H1 (cell line): ENCODE data around the gene TUBA8. TPM values are rescaled to one million over a fixed set of nuclear protein-coding genes. Genes with fewer than 3 reads are reported as not detected.

Source experiments
- CTCF ChIA-PET: fragments of 300-600 bp; sonication (Branson Sonifier 250); formaldehyde crosslinking; loops from one replicate; lab custom pipeline; 2021; ENCODE audit not compliant: partially characterized antibody; lab: Charles Lee
- POLR2A ChIA-PET: fragments of 300-600 bp; sonication (Branson Sonifier 250); formaldehyde crosslinking; loops from one replicate; lab custom pipeline; 2021; ENCODE audit warnings: inconsistent platforms; ENCODE audit not compliant: partially characterized antibody; lab: Charles Lee
- DNase-seq, 2 experiments: peaks; one replicate each; pipeline versions ENCODE4 v3.0.0 to v3.0.0-alpha.2; 2010 to 2022; ENCODE audit warnings: low spot score in 2 of 2, low read depth in 1 of 2, mixed read lengths in 1 of 2
- FAIRE-seq: peaks from 2 replicates; lab custom pipeline; 2011; peaks lifted over from hg19 to GRCh38; lab: Jason Lieb, UNC
- H2AFZ ChIP-seq: 2 replicates; pipeline ENCODE4 v1.8.1; 2012; ENCODE audit warnings: low read length, inconsistent platforms
- H2AK5ac ChIP-seq: 2 replicates; pipeline ENCODE4 v1.6.1; 2013; ENCODE audit warnings: low read depth, low read length
- H2BK120ac ChIP-seq: replicated peaks from 2 replicates; pipeline ENCODE3; 2013; ENCODE audit warnings: low read depth, low read length, inconsistent platforms
- H2BK12ac ChIP-seq: 2 replicates; pipeline ENCODE4 v1.6.1; 2013; ENCODE audit warnings: low read depth, low read length
- H2BK15ac ChIP-seq: 2 replicates; pipeline ENCODE4 v1.6.1; 2013; ENCODE audit warnings: low read length
- H2BK20ac ChIP-seq: 2 replicates; pipeline ENCODE4 v1.6.1; 2013; ENCODE audit warnings: low read length
- H2BK5ac ChIP-seq: 2 replicates; pipeline ENCODE4 v1.6.1; 2013; ENCODE audit warnings: low read depth, low read length
- H3K14ac ChIP-seq: 2 replicates; pipeline ENCODE4 v1.6.1; 2013; ENCODE audit warnings: inconsistent platforms; ENCODE audit not compliant: insufficient read length
- H3K18ac ChIP-seq: 2 replicates; pipeline ENCODE4 v1.6.1; 2013; ENCODE audit warnings: low read length; ENCODE audit errors: extremely low read depth
- H3K23ac ChIP-seq: 2 replicates; pipeline ENCODE4 v1.6.1; 2013; ENCODE audit warnings: inconsistent platforms; ENCODE audit not compliant: insufficient read length
- H3K23me2 ChIP-seq: 2 replicates; pipeline ENCODE4 v1.6.1; 2013; ENCODE audit warnings: low read depth, low read length
- H3K27ac ChIP-seq: 2 replicates; pipeline ENCODE4 v1.6.1; 2011; ENCODE audit warnings: low read depth, low read length, inconsistent platforms
- H3K27me3 ChIP-seq, 4 experiments: replicated peaks in 1 of 4; 1 replicate in 1 of 4; 2 replicates in 3 of 4; pipeline versions ENCODE4 v1.6.1 to v1.8.1; 2011 to 2013; ENCODE audit warnings: low read length in 3 of 4, mild to moderate bottlenecking in 3 of 4, inconsistent platforms in 2 of 4, mixed read lengths in 2 of 4, moderate library complexity in 1 of 4; ENCODE audit not compliant: control insufficient read depth in 3 of 4, insufficient read depth in 3 of 4; ENCODE audit errors: extremely low read depth in 1 of 4
- H3K36me3 ChIP-seq, 4 experiments: 2 replicates each; pipeline versions ENCODE4 v1.6.1 to v1.8.1; 2011 to 2013; ENCODE audit warnings: mild to moderate bottlenecking in 4 of 4, low read length in 3 of 4, moderate library complexity in 2 of 4, control low read depth in 1 of 4, inconsistent platforms in 1 of 4; ENCODE audit not compliant: insufficient read depth in 4 of 4, control insufficient read depth in 2 of 4
- H3K4ac ChIP-seq: replicated peaks from 2 replicates; pipeline ENCODE3; 2013; ENCODE audit warnings: low read length, low read depth, mixed read lengths, inconsistent platforms; ENCODE audit not compliant: insufficient read length
- H3K4me1 ChIP-seq, 4 experiments: replicated peaks in 1 of 4; 1 replicate in 1 of 4; 2 replicates in 3 of 4; pipeline versions ENCODE4 v1.6.1 to v1.8.1; 2011 to 2013; ENCODE audit warnings: low read length in 3 of 4, inconsistent platforms in 2 of 4, mixed read lengths in 1 of 4; ENCODE audit not compliant: insufficient read depth in 4 of 4, control insufficient read depth in 3 of 4
- H3K4me2 ChIP-seq, 2 experiments: 2 replicates each; pipeline versions ENCODE4 v1.6.1 to v1.8.1; 2011 to 2013; ENCODE audit warnings: low read depth in 2 of 2, low read length in 2 of 2, control low read depth in 1 of 2, inconsistent platforms in 1 of 2, mild to moderate bottlenecking in 1 of 2; ENCODE audit not compliant: insufficient read depth in 1 of 2
- H3K4me3 ChIP-seq, 4 experiments: fragments of 200-600, 300-600 bp in 1 of 4; sonication (generic), shearing (Covaris generic), sonication (Bioruptor Twin) in 1 of 4; 2 replicates each; pipeline versions ENCODE4 v1.5.1 to v1.8.1; 2011 to 2016; ENCODE audit warnings: low read length in 4 of 4, low read depth in 3 of 4, control low read depth in 2 of 4, inconsistent platforms in 2 of 4, mild to moderate bottlenecking in 2 of 4, mixed read lengths in 1 of 4, moderate library complexity in 1 of 4; ENCODE audit not compliant: insufficient read depth in 2 of 4; ENCODE audit errors: extremely low read depth in 1 of 4
- H3K56ac ChIP-seq: replicated peaks from 2 replicates; pipeline ENCODE3; 2013; ENCODE audit warnings: low read depth, mild to moderate bottlenecking, mixed read lengths, low read length, inconsistent platforms; ENCODE audit not compliant: insufficient read length
- H3K79me1 ChIP-seq: 2 replicates; pipeline ENCODE4 v1.6.1; 2013; ENCODE audit warnings: low read depth, low read length, control low read depth
- H3K79me2 ChIP-seq, 2 experiments: 2 replicates each; pipeline versions ENCODE4 v1.6.1 to v1.8.1; 2012 to 2013; ENCODE audit warnings: low read length in 2 of 2, mild to moderate bottlenecking in 2 of 2, inconsistent platforms in 1 of 2; ENCODE audit not compliant: insufficient read depth in 2 of 2, control insufficient read depth in 1 of 2
- H3K9ac ChIP-seq, 4 experiments: replicated peaks in 1 of 4; 1 replicate in 1 of 4; 2 replicates in 3 of 4; pipeline versions ENCODE4 v1.6.1 to v1.8.1; 2011 to 2013; ENCODE audit warnings: low read depth in 3 of 4, low read length in 3 of 4, control low read depth in 2 of 4, mild to moderate bottlenecking in 2 of 4, moderate library complexity in 2 of 4, inconsistent platforms in 1 of 4; ENCODE audit errors: extremely low read depth in 1 of 4
- H3K9me3 ChIP-seq, 2 experiments: 2 replicates each; pipeline versions ENCODE4 v1.6.1 to v1.8.1; 2012 to 2013; ENCODE audit warnings: mild to moderate bottlenecking in 2 of 2, moderate library complexity in 2 of 2, control low read depth in 1 of 2, inconsistent platforms in 1 of 2, low read depth in 1 of 2, low read length in 1 of 2, mixed read lengths in 1 of 2; ENCODE audit not compliant: insufficient read depth in 2 of 2
- H4K20me1 ChIP-seq, 2 experiments: replicated peaks in 1 of 2; 2 replicates each; pipeline versions ENCODE3 to v1.8.1; 2011 to 2013; ENCODE audit warnings: inconsistent platforms in 2 of 2, low read length in 2 of 2, mild to moderate bottlenecking in 1 of 2; ENCODE audit not compliant: insufficient read depth in 2 of 2, control insufficient read depth in 1 of 2
- H4K5ac ChIP-seq: 2 replicates; pipeline ENCODE4 v1.6.1; 2013; ENCODE audit warnings: low read length, low read depth, mixed read lengths, inconsistent platforms; ENCODE audit not compliant: insufficient read length
- H4K8ac ChIP-seq: 2 replicates; pipeline ENCODE4 v1.8.0; 2013; ENCODE audit warnings: mild to moderate bottlenecking, moderate library complexity, low read length, inconsistent platforms; ENCODE audit not compliant: insufficient read depth; ENCODE audit errors: extremely low read depth
- H4K91ac ChIP-seq: replicated peaks from 2 replicates; pipeline ENCODE3; 2013; ENCODE audit warnings: low read length, mixed read lengths, inconsistent platforms; ENCODE audit not compliant: insufficient read length
- HDAC6 ChIP-seq: IDR thresholded peaks from one replicate; pipeline ENCODE4 v1.7.1; 2012; ENCODE audit warnings: low read depth, mild to moderate bottlenecking, inconsistent platforms, low read length, moderate library complexity
- NANOG ChIP-seq: IDR thresholded peaks from 2 replicates; pipeline ENCODE4 v1.6.1; 2011; ENCODE audit warnings: low read length, low read depth, mild to moderate bottlenecking, inconsistent platforms; ENCODE audit not compliant: insufficient read depth, poor library complexity, severe bottlenecking
- SUZ12 ChIP-seq: fragments of 200-600 bp; sonication (generic); IDR thresholded peaks from 2 replicates; pipeline ENCODE4 v1.6.1; 2012; ENCODE audit warnings: mild to moderate bottlenecking, inconsistent platforms, low read length, moderate library complexity, mixed read lengths
- USF2 ChIP-seq: IDR thresholded peaks from 2 replicates; pipeline ENCODE4 v1.6.1; 2011; ENCODE audit warnings: low read length, improper control_type of control experiment
- WGBS, 2 experiments: shearing (Covaris generic) in 1 of 2; methylation state at CpG; one replicate each; pipeline versions ENCODE4 v1.1.6 to v1.1.7; 2013 to 2015; ENCODE audit warnings: low lambda C conversion rate in 2 of 2, mixed read lengths in 2 of 2, inconsistent platforms in 1 of 2, low coverage in 1 of 2, missing lambda C conversion rate in 1 of 2; ENCODE audit not compliant: insufficient replicate concordance in 2 of 2, insufficient coverage in 1 of 2, insufficient read length in 1 of 2; ENCODE audit errors: extremely low coverage in 1 of 2, missing lambda C conversion rate in 1 of 2; 5-methylcytosine and 5-hydroxymethylcytosine counted together
- polyA plus RNA-seq, 7 experiments: library from polyadenylated mRNA; depleted of rRNA in 3 of 7; stranded (reverse) in 5 of 7; unstranded in 2 of 7; fragments of >200 nt in 5 of 7; fragments of 200-250 nt in 2 of 7; gene quantifications; 1 replicate in 5 of 7; 2 replicates in 1 of 7; 4 replicates in 1 of 7; pipeline versions ENCODE4 v1.2.1 to v1.2.3, GENCODE V29; 2011 to 2013; ENCODE audit warnings: missing spikeins in 2 of 7, mixed read lengths in 2 of 7
- total RNA-seq: library from RNA; stranded (reverse); fragmentation: NEBNext Ultra II Directional; extraction: Animal tissue kit (Norgen Biotek cat#: 25700); gene quantifications from 2 replicates; pipeline ENCODE4 v1.2.1, GENCODE V29; 2021

Gene TUBA8
- total and polyA plus RNA-seq, 2 of the 8 experiments (the other 6 are each of a cell fraction or from before 2014, with no cell fraction given), result 1.0 to 4.0 TPM

GRCh38 chr22:18146389-18146753, 35.8 kb downstream of the TUBA8 start:
- Histone ChIP-seq H2BK5ac (no peak overlapping the region), H3K4me2 (no peak overlapping the region)
- 94% methylated on average over 3 of the region's 3 CpGs; no CpG with 5 or more reads in 1 of the 2 experiments for WGBS, 2 experiments

More at GRCh38 chr22:18146389-18146753, 35.8 kb downstream of the TUBA8 start:
- ChIA-PET CTCF (interaction anchor here (1.0 to 1.7 kb wide), 2 partner anchors 11 to 35 kb away, joined by 3 to 7 read pairs; no protein-coding TSS in a partner anchor), POLR2A (no interaction called here)
- Histone ChIP-seq H3K23me2 (peaks cover 4% of the 10 kb centered on the region; the same call in 1 of the 2 replicates), H3K56ac (no peak overlapping the region), H2BK15ac (no peak overlapping the region), H3K23ac (no peak overlapping the region), H4K8ac (no peak overlapping the region), H3K9ac (no peak overlapping the region), H3K14ac (no peak overlapping the region), H2AK5ac (no peak overlapping the region), H2BK12ac (no peak overlapping the region), H3K4me1 (no peaks in the 10 kb centered on the region), H3K4ac (no peak overlapping the region), H3K18ac (no peak overlapping the region), H3K4me3 (no peak overlapping the region), H3K27me3 (peaks cover 0 to 4% (median 0%) of the 10 kb centered on the region in 4 experiments; a peak in 2 of 7 replicates), H2BK20ac (no peak overlapping the region), H3K79me2 (no peaks in the 10 kb centered on the region), H3K79me1 (no peaks in the 10 kb centered on the region), H2AFZ (no peak overlapping the region), H3K9me3 (no peaks in the 10 kb centered on the region), H3K27ac (no peak overlapping the region), H4K91ac (no peak overlapping the region), H2BK120ac (no peak overlapping the region), H4K5ac (no peak overlapping the region), H3K36me3 (no peaks in the 10 kb centered on the region), H4K20me1 (no peaks in the 10 kb centered on the region)
- TF ChIP-seq USF2, result no peak
- no peak for TF ChIP-seq NANOG
- TF ChIP-seq SUZ12, result no peak
- TF ChIP-seq HDAC6, result no peak
- FAIRE-seq (no peak), DNase-seq (no peak)
